Breast epithelium (tissue), 3 donors: ENCODE measurements around the gene LARP4.

Experiments
- POLR2A ChIP-seq: fragments of 450-650 bp; IDR thresholded peaks from one replicate; pipeline ENCODE4 v1.6.1; 2016; ENCODE audit warnings: antibody characterized with exemption, mild to moderate bottlenecking, moderate library complexity
- TF ChIP-seq, protein P1 (sequence below), 3 donors: fragments of 450-650 bp; IDR thresholded peaks; one replicate each; pipeline ENCODE4 v1.5.1; 2016 to 2017; ENCODE audit warnings: antibody characterized with exemption in 3 of 3, mild to moderate bottlenecking in 3 of 3, moderate library complexity in 3 of 3

DNA sequence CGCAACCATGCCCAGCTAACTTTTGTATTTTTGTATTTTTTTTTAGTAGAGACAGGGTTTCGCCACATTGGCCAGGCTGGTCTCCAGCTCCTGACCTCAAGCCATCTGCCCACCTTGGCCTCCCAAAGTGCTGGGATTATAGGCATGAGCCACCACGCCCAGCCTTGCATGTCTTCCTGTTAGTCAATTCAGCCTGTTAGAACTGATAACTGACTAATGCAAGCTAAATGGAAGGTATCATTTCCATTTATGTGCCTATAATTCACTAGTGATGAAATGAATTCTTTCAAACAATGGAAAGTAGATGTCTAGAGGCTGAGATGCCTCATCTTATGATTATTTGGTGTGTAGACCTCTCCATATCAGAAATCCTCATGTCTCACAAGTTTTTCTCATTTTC lies 66.8 kb downstream of the LARP4 start:
- no peak for TF ChIP-seq POLR2A
- TF ChIP-seq, protein P1, sequence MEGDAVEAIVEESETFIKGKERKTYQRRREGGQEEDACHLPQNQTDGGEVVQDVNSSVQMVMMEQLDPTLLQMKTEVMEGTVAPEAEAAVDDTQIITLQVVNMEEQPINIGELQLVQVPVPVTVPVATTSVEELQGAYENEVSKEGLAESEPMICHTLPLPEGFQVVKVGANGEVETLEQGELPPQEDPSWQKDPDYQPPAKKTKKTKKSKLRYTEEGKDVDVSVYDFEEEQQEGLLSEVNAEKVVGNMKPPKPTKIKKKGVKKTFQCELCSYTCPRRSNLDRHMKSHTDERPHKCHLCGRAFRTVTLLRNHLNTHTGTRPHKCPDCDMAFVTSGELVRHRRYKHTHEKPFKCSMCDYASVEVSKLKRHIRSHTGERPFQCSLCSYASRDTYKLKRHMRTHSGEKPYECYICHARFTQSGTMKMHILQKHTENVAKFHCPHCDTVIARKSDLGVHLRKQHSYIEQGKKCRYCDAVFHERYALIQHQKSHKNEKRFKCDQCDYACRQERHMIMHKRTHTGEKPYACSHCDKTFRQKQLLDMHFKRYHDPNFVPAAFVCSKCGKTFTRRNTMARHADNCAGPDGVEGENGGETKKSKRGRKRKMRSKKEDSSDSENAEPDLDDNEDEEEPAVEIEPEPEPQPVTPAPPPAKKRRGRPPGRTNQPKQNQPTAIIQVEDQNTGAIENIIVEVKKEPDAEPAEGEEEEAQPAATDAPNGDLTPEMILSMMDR (IDR thresholded peaks at IDR 0.05) = no peak
